ENCODE results near the gene WDR47.

Gene WDR47

GRCh38 chr1:109041621-109042468 is at the start of gene WDR47:
Gene WDR47, minus strand, starts transcription at chr1:109042102. Its CDS starts 18,590 bp downstream, at chr1:109023512.
- Histone ChIP-seq H3K4me1 (peaks cover 16 to 22% (median 20%) of the 10 kb centered on the region in 10 experiments; a peak in 19 of 20 replicates), H3K4me2 (peak within 1 kb of the TSS; percentile 78 to 96 (median 85)), H3K4me3 (peak within 1 kb of the TSS; percentile 89 to 100 (median 98)), H3K9me3 (replicated peaks in 1 of 11) (no peaks in the 10 kb centered on the region), H3K36me3 (peaks cover 0 to 10% (median under 1%) of the 10 kb centered on the region in 11 experiments; a peak in 5 of 22 replicates), H3K27me3 (no peaks in the 10 kb centered on the region), H3K9ac (peak within 1 kb of the TSS; percentile 85 to 95 (median 91)), H3K27ac (peak within 1 kb of the TSS; percentile 57 to 88 (median 80)), H4K20me1 (peaks cover 0 to 46% (median 15%) of the 10 kb centered on the region in 11 experiments; a peak in 11 of 22 replicates)
- no peak for TF ChIP-seq Cebpa-rat (IDR thresholded peaks at IDR 0.05)

DNA sequence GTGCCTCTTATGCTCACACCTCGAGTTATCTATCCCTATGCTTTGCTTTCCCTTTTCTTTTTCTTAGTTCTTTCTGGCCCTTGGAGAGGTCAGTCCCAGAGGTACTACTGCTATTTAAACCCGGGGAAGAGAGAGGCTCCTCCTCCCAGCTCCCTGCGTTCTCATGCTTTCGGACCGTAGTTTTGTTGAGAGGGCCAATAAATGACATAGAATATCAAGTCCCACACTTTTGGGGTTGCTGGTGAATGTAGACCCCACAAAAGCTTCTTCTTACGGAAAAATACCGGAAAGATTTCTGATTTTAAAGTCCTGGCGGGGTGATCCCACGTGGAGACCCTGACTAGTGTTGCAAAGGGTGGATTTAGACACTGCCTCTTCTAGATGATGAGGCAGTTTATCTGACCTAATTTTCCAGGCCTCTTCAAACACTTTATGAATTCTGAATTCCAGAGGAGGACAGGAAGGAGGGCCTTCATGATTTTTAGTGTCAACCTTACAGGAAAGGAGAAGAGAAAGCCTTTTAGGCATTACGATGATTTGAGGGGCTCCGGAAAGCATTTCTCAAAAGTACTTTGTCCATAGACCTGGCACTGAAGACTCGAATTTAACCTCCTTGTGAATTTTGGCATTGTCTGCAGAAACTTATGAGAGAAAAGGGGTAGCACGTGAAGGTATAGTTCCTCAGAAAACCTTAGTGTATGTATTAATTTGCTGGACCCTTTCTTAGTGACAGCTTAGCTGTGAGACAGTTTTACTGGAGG is 49.4 kb upstream of the WDR47 start:
- peak overlapping the region; percentile 70 to 91 (median 83) for H3K27ac ChIP-seq
- no peak for TF ChIP-seq Cebpa-rat (IDR thresholded peaks at IDR 0.05)
- no peaks in the 10 kb centered on the region for H3K27me3 ChIP-seq
- H3K9ac ChIP-seq = peak overlapping the region; percentile 76 to 91 (median 85)
- peak overlapping the region; percentile 62 to 82 (median 75) for H3K4me3 ChIP-seq
- H3K9me3 ChIP-seq (replicated peaks in 1 of 11) = peaks cover 0 to 10% (median 0%) of the 10 kb centered on the region in 11 experiments; a peak in 5 of 22 replicates
- H4K20me1 ChIP-seq = peaks cover 0 to 9% (median 0%) of the 10 kb centered on the region in 11 experiments; a peak in 2 of 22 replicates
- H3K36me3 ChIP-seq = peaks cover 25 to 38% (median 34%) of the 10 kb centered on the region in 11 experiments
- peak overlapping the region; percentile 78 to 99 (median 92) for H3K4me2 ChIP-seq
- H3K4me1 ChIP-seq = peaks cover 20 to 39% (median 26%) of the 10 kb centered on the region in 10 experiments

DNA sequence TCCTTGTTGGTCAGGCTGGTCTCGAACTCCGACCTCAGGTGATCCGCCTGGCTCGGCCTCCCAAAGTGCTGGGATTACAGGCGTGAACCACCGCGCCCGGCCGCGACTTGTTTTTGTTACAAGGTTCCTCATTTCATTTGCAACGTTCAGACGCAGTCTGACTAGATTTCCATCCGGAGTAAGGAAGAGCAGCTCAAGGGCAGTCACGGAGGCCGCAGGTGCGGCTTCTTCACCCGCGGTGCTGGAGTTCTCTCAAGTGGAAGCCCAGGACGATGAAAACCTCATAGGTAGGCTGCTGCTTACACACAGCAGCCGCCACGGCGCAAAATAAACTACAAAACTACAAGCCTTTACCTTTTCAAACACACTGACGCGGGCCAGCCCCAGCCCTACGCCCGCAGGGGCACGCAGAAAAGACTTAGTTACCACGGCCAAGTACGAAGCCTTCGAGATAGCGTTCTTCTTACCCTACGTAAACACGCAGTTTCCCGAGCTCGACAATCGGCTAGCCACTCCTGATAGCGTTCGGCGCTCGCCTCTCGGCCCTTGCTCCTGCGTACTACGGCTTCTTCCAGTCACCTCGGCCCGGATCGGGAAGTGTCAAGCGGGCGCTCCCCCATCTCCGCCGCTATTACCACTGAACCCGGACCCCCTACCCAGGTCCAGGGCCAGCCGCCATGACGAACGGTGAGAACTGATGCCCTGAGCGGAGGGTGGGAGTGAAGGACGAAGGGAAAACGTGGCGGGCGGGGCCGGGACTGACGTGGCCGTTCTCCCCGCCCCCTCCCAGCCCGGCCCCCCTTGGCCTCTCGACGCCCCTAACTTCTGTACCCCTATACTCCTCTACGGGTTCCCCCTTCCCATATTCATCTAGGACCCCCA is 48.5 kb upstream of the WDR47 start, which contains the start of gene TMEM167B:
Gene TMEM167B, plus strand, starts transcription at position 569 of the 882 bp plus-strand sequence. Its CDS starts 109 bp downstream, at position 678.
- Histone ChIP-seq H3K27ac (peak within 1 kb of the TSS; percentile 70 to 91 (median 83)), H3K27me3 (no peaks in the 10 kb centered on the region), H3K9ac (peak within 1 kb of the TSS; percentile 76 to 91 (median 85)), H4K20me1 (0 out of 22 replicates have a peak, but pooled peaks cover 0 to under 1% (median 0%) of the 10 kb centered on the region in 11 experiments), H3K4me2 (peak within 1 kb of the TSS; percentile 87 to 99 (median 92)), H3K4me1 (peaks cover 20 to 31% (median 25%) of the 10 kb centered on the region in 10 experiments), H3K4me3 (peak within 1 kb of the TSS; percentile 62 to 82 (median 75)), H3K36me3 (peaks cover 23 to 30% (median 26%) of the 10 kb centered on the region in 11 experiments), H3K9me3 (replicated peaks in 1 of 11) (peaks cover 0 to 10% (median 0%) of the 10 kb centered on the region in 11 experiments; a peak in 5 of 22 replicates)
- TF ChIP-seq Cebpa-rat (IDR thresholded peaks at IDR 0.05) = no peak

- no peaks in the 10 kb centered on the region for H4K20me1 ChIP-seq
- peak overlapping the region in 3 of 11 experiments; percentile 81 to 84 (median 82); a peak in 4 of 22 replicates for H3K9ac ChIP-seq
- H3K4me1 ChIP-seq = peaks cover 20 to 27% (median 24%) of the 10 kb centered on the region in 10 experiments
- H3K9me3 ChIP-seq (replicated peaks in 1 of 11) = peaks cover 0 to 10% (median 0%) of the 10 kb centered on the region in 11 experiments; a peak in 5 of 22 replicates
- H3K4me2 ChIP-seq = peak overlapping the region; percentile 83 to 99 (median 91)
- no peaks in the 10 kb centered on the region for H3K27me3 ChIP-seq
- H3K4me3 ChIP-seq = peak overlapping the region; percentile 62 to 82 (median 75)
- no peak for TF ChIP-seq Cebpa-rat (IDR thresholded peaks at IDR 0.05)
- H3K36me3 ChIP-seq = peaks cover 17 to 21% (median 19%) of the 10 kb centered on the region in 11 experiments
- peak overlapping the region in 6 of 11 experiments; percentile 81 to 91 (median 86); a peak in 8 of 22 replicates for H3K27ac ChIP-seq
Observed at GRCh38 chr1:109089242-109090015, 47.5 kb upstream of the WDR47 start.

DNA sequence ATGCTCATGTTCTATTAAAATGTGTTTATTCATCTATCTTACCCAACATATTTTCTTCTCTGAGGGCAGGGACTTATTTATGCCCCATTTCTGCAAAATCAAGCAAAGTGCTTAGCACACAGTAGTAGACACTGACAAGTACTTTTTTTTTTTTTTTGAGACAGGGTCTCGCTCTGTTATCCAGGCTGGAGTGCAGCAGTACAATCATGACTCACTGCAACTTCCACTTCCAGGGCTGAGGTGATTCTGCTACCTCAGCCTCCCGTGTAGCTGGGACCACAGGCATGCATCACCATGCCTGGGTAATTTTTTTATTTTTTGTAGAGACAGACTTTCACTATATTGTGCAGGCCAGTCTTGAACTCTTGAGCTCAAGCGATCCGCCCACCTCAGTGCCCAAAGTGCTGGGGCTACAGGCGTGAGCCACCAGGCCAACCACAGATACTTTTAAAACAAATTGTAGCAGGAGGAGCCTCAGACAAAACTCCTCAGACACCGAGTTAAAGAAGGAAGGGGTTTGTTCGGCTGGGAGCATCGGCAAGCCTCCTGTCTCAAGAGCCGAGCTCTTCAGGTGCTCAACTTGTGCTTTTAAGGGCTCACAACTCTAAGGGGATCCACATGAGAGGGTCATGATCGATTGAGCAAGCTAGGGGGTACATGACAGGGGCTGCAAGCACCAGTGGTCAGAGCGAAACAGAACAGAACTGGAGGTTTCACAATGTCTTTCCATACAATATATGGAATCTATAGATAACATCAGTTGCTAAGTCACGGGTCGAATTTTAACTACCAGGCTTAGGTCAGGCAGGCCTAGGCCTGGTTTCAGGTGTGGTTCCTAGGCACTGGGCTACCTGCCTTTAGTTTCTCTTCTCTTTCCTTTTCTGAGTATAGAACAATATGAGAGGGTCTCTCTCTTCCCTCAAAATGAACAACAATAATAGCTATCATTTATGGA is 42.9 kb upstream of the WDR47 start:
- Histone ChIP-seq H3K27me3 (no peaks in the 10 kb centered on the region), H3K9me3 (replicated peaks in 1 of 11) (peaks cover 0 to 7% (median 0%) of the 10 kb centered on the region in 11 experiments; a peak in 5 of 22 replicates), H3K4me3 (no peak overlapping the region), H3K4me2 (no peak overlapping the region), H3K9ac (no peak overlapping the region), H4K20me1 (no peaks in the 10 kb centered on the region), H3K27ac (no peak overlapping the region), H3K36me3 (no peaks in the 10 kb centered on the region), H3K4me1 (peaks cover 2 to 9% (median 5%) of the 10 kb centered on the region in 10 experiments; a peak in 16 of 20 replicates)
- no peak for TF ChIP-seq Cebpa-rat (IDR thresholded peaks at IDR 0.05)

DNA sequence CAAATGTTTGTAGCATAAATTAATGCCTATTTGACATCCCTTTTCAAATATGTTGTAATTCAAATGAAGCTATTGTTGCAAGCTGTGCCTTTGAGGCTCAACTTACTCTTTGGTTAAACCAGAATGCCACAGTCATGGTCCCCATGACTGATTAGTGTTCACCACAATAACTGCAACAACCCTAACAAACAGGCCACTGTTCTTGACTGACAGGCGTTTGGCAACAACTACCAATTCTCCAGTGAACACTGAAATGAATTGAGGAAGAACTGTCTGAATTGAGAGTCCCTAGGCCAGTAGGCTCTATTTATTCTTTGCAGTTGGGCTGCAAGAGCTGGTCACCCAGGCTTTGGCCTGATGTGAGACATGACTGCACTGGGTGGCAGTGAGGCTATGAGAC is 42.0 kb upstream of the WDR47 start:
- Histone ChIP-seq H3K4me2 (no peak overlapping the region), H3K4me3 (no peak overlapping the region), H3K9ac (no peak overlapping the region), H3K4me1 (peaks cover 0 to 3% (median 0%) of the 10 kb centered on the region in 10 experiments; a peak in 2 of 20 replicates), H3K36me3 (no peaks in the 10 kb centered on the region), H3K27ac (no peak overlapping the region), H4K20me1 (no peaks in the 10 kb centered on the region), H3K9me3 (replicated peaks in 1 of 11) (no peaks in the 10 kb centered on the region), H3K27me3 (no peaks in the 10 kb centered on the region)
- no peak for TF ChIP-seq Cebpa-rat (IDR thresholded peaks at IDR 0.05)
